ENCODE data around the gene CES5A.

GRCh38 chr16:55876854-55877253, 1.7 kb upstream of the CES5A start:
- TF ChIP-seq CTCF (conservative IDR thresholded peaks at IDR 0.05), result no peak
- TF ChIP-seq ZFX (IDR thresholded peaks at IDR 0.05), result no peak

Data from C4-2B (cell line).